Activated CD4-positive, alpha-beta T cell treated with anti-CD3 and anti-CD28 coated beads for 24 hours (primary cell): Measurements from ENCODE around the gene EPHA3.

Experiments
- DNase-seq, 2 donors: peaks; one replicate each; pipeline ENCODE4 v3.0.0-alpha.2; 2020; ENCODE audit warnings: low read depth in 2 of 2

The EPHA3 gene

DNA sequence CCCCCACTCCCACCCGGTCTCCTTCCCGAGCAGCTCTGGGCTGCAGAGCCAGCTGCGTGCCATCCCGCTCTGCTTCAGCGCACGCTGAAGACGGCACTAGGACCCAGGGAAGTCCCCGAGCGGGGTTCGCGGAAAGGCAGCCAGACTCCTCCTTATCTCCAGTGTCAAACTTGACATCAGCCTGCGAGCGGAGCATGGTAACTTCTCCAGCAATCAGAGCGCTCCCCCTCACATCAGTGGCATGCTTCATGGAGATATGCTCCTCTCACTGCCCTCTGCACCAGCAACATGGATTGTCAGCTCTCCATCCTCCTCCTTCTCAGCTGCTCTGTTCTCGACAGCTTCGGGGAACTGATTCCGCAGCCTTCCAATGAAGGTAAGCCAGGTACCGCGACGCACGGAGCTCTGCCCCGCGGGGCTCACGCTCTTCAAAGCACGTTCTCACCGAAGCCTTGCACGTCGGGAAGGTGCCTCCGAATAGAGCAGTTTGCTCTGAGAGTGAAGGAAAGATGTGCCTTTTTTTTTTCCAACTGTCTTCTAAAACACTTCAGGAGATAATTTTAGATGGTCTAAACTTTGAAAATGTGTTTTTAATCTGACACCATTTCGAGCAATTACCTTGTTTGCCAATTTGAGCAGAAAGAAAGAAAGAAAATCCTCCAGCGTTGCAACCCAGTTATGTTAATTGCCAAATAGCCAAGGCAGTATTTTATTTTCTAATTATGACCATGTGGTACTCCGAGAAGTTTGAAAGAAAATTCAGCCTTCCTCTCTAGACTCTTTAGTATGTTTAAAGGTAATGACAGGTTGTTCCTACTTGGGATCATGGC is at the start of gene EPHA3:
Gene EPHA3, plus strand, starts transcription at position 161 of the 830 bp plus-strand sequence. Its CDS starts 128 bp downstream, at position 289.
- peak in 1 of 2 donors; percentile 7 for DNase-seq

DNA sequence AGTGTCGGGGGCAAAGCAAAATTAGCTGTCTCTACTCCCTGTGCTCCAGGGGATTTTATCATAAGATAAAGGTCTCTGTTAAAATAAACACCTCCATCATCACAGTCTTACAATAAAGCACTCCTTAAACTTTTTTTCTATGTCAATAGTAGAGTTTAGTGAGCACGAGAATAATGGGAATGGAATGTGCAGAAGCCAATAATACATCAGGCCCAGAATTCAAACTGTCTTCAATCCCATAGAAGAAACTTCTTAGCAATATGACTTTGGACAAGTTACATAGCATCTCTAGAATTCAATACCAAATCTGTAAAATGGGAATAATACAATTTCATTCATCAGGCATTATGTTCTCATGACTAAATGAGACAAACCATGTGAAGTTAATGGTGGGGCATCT is 49.0 kb upstream of the EPHA3 start:
- no peak for DNase-seq

DNA sequence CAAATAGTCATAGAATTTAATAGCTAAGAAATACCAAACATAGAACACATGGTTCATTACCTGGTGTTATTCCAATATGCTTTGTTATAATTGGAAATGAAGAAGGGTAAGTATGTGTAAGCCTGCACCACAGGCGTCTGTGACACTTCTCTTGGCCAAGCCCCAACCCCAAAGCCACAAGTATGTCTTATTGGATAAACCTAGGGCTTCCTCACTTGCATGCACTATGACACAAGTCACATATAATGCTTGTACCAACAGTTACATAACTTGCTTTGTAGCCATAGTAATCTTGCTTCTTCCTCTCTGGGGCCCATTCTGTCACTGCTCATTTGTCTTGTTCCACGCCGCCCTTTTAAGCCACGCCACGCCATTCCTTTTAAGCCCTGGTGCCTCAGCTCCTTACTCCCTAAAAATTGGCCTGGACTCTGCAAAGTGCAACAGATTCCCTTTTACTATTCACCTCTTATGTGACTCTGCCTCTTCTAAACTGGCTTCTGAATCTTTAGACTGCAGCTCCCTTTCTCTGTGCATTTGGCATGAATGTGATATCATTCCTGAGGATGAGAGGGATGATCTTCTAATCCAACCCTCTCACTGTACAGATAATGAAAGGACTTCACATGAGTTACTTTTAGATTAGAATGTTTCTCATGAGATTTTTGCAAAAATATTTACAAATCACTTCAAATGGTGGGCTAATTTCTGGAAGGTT is 48.1 kb upstream of the EPHA3 start:
- DNase-seq, result no peak

DNA sequence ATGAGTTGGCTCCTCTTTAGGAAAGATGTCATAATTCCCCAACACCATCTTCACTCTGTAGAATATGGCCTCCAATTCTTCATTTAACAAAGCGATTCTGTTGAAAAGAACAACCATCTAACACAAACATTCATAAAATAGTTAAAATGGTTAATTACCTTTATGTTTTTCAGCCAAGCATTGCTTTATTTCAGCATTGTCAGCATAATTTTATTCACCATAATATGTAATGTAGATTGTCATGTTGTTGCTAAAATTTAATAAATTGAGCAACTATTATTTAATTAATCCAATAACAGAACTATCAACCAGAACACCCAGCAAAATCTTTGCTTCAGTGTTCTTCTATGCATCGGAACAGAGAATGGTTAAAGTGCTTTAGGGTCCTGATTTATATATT is 46.2 kb upstream of the EPHA3 start:
- DNase-seq, result no peak

DNA sequence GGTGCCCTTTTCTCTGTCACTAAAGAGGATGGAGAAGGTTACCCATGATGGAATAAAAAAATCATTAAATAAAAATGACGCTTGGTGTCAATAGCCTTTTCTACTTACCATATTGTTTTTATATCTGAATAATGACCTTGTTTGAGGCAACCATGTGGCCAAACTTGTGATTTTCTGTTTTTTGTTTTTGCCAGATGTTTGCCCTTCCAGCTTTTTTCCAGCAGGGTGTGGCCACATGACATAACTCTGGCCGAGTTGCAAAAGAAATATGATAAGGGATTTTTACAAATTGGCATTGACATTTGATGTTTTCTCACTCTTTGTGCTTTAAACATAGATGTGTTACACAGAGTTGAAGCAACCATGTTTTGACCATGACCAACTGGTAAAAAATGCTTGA is 39.7 kb upstream of the EPHA3 start:
- no peak for DNase-seq

DNA sequence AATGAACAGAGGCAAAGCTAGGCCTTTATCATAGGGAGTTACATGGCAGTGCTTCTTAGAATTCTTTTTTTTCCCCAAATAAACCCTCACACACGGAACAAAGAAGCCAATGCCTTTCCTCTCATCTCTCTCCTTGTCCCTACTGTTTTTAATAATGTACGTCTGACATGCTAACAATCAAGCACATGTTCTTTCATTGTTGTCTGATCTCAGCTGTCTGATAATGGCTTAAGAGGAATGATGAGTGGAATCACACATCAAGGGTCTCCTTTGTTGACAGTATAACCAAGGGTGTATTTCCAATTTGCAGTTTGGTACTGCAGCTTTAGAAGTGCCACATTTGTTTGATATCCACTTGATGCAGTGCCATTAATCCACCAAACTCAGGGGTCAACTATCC is 34.8 kb upstream of the EPHA3 start:
- DNase-seq, result no peak

DNA sequence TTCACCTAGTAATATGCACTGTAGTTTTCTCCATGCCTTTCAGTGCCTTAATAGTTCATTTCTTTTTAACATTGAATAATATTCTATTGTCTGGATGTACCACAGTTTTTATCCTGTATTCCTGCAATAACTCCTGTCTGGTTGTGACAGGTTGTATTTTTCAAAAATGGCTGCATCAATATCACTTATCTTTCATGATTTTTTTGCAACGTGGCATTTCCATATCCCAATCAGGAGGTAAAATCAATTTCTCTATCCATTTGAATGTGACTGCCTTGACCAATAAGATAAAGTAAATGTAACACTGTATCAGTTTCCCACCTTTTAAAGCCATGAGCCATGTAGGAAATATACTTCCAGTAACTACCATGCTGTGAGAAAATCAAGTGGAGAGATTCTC is 27.5 kb upstream of the EPHA3 start:
- no peak for DNase-seq

DNA sequence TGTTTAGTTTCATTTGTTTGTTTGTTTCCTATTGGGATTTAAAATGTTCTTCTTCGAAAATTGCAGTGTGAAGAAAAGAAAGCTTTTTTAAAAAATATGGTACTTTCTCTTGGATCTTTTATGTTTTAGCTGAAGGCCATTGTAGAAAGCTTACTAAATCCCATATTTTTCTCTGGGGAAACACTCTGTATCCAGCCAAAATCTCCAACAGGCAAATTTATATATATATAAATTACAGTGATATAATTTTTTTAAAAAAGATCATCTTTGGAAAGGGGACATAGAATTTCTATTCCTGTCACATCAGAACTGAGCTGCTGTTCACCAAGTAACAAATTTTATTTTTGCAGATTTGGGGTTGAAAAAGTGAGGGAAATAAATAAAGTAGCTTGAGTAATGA is 19.6 kb upstream of the EPHA3 start:
- DNase-seq, result no peak

DNA sequence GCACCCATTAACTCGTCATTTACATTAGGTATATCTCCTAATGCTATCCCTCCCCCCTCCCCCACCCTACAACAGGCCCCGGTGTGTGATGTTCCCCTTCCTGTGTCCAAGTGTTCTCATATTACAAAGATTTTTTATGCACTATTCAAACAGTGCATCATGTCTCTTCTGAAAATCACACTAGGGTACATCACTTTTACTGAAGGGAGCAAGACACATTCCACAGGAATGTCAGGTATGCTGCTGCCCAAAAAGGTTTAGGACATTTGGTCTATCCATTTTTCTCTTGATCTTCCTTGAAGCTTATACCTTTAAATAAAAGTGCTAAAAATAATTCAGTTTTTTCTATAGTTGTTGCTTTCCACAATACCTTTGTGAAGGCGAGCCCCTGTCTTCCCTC is 9.2 kb upstream of the EPHA3 start:
- DNase-seq, result no peak

DNA sequence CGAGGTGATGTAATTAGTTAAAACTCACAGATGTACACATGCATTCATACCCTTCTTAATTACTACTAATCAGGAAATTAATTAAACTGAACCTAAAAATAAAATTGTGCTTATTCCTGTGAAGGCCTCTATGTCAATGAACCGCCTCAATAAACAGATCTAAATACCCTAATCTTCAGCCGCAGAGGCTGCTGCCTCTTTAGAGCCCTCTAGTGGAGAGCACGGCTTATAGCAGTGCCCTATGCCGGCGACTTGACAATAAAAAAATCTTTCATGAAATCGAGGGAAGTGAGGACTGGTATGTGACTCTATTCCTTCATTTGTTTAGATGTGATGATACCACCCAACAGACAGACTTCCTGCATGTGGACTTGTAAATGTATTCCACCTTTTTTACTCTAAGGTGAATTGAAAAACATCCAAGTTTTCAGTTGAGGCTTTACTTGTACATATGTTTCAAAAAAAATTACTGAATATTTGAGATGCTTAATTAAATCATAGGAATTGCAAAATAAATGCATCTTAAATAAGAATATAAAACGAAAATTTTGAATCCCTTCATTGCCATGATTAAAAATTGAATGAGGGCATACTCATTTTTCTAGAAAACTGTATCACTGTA is 8.3 kb upstream of the EPHA3 start:
- DNase-seq, result no peak

DNA sequence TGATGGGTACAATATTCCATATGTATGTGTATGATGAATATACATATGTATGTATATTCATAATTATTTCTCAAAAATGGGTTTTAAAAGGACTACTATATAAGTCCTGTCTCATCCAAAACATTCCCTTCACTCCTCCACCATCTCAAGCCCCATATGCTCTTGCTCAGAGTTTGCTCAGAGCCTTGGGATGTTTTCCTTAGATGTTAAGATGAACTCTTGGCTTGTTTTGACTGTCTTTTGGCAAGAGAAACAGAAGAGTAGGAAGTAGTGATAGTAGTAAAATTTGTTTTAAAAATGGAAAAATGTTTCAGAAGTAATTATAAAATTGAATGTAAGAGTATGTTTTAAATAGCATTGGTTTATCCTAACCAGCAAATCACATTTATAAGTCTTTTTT is 6.2 kb upstream of the EPHA3 start:
- DNase-seq, result no peak

DNA sequence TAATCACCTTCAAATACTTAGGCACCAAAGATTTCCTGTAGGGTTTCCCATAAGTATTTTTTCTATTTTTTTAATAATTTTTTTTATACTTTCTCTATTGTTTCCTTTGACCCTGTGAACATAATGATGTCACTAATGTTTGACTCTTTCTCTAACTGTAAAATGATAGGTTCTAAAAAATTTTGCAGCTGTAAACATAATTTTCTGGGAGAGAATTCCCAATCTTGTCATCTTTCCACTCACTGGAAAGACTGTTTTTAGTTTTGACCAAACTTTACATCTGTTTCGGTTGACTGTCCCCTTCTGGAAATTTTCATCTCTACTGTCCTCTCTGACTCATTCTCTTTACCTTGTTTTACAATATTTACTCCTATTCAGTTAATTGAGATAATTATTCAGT is 5.5 kb upstream of the EPHA3 start:
- no peak for DNase-seq

DNA sequence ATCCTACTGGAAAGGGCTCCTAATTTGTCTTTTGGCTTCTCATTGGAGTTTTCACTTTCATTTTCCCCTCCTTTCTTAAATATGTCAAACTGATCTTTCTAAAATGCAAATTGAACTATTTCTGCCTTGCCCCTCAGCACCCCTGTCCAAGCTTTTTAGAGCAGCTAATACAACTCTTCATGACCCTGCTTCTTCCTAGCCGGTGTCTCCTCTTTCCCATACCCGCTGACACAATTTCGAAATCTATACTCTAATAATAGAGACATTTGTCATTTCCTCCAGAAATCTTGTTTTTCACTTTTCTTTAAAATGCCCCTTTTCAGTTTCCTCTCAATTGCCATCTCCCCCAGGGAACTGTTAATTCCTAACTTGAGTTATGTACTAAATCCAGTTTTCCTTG is 2.9 kb upstream of the EPHA3 start:
- no peak for DNase-seq

DNA sequence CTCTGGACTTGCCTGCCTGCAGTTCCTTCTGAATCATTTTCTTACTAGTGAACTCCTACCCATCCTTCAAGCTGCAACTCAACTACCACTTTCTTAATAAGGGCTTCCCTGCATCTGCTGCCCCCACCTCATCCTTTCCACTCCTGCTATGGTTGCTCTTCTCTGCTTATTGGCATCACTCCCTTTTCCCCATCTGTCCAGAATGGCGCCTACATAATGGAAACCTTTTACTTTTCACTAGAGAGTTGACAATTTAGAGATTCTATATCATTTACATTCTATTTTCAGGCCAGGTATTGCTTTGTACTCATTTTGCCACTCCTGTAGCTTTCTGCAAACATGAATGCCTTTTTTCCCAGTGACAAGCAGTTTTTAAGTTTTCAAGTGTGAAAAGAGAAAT is 1.9 kb upstream of the EPHA3 start:
- DNase-seq, result no peak

DNA sequence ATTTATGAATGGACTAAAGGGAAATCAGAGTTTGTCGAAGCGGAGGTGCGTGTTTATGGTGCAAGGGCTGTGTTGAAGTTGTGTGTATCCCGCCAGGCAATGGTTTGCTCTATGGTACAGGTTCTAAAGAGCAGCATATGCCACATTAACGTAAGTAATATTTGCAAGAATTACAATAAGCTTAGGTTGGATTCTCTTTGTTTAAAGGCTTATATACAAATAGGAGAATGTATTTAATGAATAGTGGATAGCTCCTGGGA is 800 bp downstream of the EPHA3 start:
- no peak for DNase-seq

DNA sequence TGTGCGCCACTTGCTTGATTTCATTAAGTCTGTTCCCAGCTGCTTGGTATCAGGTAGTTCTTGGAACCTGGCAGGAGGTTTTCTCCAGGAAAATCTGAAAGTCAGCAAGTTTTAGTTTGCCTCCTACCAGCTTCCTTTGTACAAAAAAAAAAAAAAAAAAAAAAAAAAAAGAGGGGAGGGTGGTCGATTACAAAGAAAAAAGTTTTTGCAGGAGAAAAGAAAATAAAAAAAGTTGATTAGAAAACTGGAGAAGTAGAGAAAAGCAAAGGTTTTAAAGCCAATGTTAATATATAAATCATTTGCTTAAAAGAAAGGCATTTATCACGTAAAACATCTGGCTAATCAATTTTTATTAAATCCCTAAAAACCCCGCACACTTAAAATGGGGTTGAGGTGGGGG is 5.9 kb downstream of the EPHA3 start:
- no peak for DNase-seq

DNA sequence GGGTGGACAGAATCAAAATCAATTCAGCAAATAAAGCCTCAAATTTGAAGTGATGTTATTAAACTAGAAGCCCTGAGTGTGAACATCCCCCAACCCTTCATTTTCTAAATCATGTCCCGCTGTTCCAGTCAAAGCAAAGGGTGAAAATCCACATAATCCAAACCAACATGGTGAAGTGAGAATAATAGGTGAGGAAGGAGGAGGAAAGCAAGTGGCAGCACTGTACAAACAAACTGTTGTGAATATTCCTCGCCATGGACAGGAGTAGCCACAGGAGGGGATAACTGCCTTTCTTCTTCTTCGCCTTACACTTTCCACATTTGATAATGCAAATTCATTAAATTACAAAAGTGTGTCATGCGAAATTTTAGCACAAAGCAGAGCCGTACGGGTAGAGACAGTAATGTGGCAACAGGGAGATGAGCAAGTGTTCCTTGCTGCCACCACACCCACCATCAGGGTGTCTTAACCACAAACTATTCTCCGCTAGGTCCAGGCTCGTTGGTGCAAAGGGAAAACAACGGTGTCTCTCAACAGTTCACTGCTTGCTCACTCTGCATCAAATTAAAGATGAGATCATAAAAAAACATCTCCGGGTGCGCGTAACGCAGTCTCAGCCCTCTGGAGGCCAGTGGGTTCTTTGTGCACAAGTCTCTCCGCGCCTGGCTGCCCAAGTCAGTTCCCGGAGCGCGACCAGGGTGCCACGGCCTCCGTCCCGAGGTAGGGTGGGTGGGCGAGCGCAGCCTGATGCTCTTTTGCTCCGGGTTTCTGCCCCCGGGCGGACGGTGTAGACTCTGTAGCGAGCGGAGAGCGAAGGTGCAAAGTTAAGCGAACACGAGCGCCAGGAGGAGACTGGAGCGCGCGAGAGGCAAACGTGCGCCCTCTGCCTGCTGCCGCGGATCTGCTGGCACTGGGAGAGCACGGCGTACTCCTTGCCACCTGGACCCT is 6.7 kb downstream of the EPHA3 start:
- DNase-seq, result no peak

DNA sequence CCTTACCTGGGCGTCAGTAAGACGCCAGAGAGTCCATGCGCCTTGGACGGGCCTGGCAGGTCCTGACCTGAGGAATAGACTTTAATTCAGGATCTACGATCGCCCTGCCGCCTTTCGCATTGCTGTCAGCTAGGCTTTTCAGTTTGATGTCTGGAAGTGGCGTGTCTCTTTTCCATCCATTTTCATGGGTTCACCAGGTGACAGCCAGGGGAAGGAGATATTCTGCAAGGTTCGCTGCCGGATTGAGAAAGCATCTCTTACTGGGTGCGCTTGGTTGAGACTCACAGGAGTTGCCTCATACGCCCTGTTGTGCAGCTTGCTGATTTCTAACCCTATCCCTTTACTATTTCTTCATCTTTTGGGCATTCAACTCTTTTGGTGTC is 7.4 kb downstream of the EPHA3 start:
- DNase-seq, result no peak

DNA sequence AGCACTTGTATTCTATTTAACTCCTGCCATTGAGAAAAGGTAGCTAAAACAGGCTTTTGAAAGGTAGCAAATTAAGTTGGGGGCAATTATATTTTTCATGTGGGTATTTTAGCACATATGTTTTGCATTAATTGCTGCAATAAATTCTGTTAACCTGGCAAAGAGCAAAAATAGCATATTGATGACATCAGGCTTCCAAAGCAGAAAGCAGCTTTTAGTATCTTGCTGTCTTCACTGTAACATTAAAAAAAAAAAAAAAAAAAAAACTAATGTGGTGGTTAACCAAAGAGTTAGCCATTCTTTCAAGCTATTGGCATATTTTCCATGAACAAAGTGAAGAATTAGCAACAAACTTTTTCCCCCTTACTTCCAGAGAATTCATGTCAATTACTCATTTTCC is 9.1 kb downstream of the EPHA3 start:
- DNase-seq, result no peak

DNA sequence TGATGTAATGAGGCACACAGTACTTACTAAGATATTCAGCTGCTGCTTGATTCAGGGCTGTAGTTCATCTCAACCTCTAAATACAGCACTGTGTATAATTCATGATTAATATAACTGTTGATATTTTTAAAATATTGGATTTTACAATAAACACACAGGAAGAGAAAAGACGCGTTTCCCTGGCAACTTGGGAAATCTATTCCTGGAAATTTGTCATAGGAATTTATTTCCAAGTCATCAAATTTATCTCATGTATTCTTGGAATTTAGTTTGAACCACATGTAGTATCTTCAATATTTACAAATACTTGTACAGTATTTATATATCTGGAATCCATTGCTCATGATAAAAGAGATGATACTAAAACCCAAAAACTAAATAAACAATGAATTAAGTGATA is 30.6 kb downstream of the EPHA3 start:
- DNase-seq, result no peak

DNA sequence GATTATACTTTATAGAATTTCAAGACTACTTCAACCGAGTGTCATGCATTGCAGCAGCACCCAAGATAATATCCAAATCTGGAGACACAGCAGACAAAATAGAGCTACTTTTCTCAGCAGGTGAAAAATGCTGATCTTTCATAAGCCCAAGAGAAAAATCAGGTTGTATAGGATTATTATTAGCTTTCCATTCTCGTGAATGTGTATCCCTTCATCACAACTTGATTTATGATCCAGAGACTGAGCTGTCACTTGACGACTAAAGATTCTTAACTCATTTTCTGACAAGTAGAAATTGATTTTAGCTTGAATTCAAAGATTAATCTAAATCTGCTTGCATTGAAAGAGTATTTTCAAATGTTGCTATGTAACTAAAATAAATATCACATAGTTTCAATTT is 32.4 kb downstream of the EPHA3 start:
- DNase-seq, result no peak

DNA sequence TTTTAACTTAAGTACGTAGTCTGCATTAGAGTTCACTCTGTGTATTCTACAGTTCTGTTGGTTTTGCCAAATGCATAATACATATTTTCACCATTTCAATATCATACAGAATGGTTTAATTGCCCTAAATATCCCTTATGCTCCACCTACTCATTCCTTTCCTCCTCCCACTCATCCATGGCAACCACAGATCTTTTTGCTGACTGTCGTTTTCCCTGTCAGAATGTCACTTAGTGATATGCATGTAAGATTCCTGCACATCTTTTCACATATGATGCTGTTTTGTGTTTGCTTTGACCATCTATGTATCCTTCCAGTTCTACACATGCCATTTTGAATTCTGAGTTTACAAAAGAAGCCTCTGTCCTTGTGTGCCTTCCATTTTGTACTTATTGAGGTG is 36.7 kb downstream of the EPHA3 start:
- no peak for DNase-seq
